IPS DF 4.7 (cell line): ENCODE measurements around the gene DTD1.

Source experiments
- DNase-seq: peaks from one replicate; pipeline ENCODE4 v3.0.0-alpha.2; 2013; ENCODE audit warnings: low spot score; ENCODE audit errors: extremely low read depth

Gene DTD1

GRCh38 chr20:18587665-18588573 lies at the start of gene DTD1:
Gene DTD1, plus strand, starts transcription at chr20:18588054. Its CDS starts 19 bp downstream, at chr20:18588073.
- no peak for DNase-seq

- DNase-seq: no peak
These were observed 46.1 kb upstream of the DTD1 start for GRCh38 chr20:18541741-18542140.

- no peak for DNase-seq
These were observed 44.6 kb upstream of the DTD1 start for GRCh38 chr20:18543216-18543615.

- DNase-seq: no peak
These were observed 43.9 kb upstream of the DTD1 start for GRCh38 chr20:18543932-18544331.

- DNase-seq: no peak
These were observed 42.3 kb upstream of the DTD1 start for GRCh38 chr20:18545566-18545965.

DNA sequence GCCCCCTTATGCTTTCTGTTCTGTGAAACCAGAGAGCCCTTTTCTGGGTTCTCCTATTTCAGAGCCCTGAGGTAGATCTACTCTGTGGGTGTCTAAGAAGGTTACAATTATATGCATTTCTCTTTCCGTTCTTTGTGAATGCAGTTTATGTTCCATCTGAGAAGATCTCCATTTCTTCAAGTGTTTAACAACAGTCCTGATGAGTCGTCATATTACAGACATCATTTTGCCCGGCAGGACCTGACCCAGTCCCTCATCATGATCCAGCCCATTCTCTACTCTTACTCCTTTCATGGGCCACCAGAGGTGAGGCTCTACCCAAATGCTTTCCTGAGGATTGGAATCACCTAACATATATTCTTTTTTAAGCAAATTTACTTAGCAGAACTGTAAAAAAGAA lies 39.4 kb upstream of the DTD1 start:
- DNase-seq: no peak

- DNase-seq: no peak
These were observed 34.1 kb upstream of the DTD1 start for GRCh38 chr20:18553746-18554145.

DNA sequence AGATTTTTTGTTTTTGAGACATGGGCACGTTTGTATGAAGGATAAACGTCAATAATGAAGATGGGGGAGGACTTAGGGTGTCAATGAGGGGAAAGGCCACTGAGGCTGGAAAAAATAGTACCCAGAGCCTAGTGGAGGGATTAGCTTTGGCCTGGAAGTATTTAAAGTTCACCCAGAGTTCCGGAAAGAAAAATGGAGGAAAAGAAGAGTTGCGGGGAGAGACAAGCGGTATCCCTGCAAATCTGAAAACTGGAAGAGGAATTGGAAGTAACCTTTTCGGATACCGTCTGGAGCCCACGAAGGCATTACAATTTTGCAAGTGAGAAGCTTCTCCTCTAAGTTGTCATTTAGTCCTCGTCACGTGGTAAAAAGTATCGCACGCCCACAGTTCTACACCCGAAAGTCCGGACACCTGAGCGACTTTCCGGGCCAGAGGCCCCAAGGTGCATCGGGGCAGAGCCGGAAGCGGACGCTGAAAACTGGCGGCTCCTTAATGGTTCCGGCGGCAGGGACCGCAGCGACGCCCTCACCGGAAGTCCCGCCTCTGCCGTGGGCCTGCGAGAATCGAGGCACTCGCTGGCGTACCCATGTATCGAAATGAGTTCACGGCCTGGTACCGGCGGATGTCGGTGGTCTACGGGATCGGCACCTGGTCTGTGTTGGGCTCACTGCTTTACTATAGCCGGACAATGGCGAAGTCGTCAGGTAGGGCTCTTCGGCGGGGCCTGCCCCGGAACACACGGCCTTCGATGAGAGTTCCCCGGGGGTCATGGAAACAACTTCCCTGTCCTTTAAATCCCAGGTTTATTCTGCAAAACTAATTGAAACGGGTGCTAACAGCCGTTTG lies 20.7 kb upstream of the DTD1 start, which contains the start of gene SMIM26:
Gene SMIM26, plus strand, starts transcription at position 541 of the 847 bp plus-strand sequence. Its CDS starts 47 bp downstream, at position 588.
- peak; percentile 71 for DNase-seq

DNA sequence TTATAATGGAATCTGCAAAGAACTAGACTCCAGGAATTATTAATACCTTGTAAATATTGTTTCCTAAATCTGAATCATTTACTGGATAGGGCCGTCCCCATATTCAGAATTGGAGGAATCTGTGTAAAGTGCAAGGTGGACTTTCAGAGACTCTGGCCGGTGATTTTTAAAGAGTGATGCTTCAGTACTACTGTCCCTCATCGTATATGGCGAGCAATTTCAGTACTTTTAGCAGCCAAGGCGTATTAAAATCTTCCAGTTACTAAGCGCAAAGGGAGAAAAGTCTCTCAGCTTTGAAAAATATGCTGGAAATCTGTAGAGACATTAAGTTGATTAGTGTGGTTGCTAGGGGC lies 20.1 kb upstream of the DTD1 start:
- no peak for DNase-seq

DNA sequence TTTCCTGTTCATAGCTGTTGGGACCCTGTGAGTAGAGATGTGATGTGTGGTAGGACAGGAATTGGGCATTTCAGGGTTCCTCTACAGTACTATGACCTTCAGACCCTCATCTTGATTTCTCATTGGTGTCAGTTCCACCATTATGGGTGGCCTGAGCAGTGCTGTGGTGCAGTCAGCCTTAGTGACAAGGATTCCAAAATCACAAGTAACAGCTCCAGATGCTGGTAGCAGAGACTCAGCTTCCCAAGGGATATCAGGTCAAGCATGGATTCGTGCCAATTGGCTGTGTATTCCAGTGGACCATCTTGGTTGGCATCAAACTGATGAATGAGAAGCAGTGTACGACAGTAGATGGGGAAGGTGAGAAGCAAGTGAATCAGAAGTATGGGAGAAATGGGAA lies 16.8 kb upstream of the DTD1 start:
- DNase-seq: no peak

GRCh38 chr20:18571578-18571977 lies 16.3 kb upstream of the DTD1 start:
- no peak for DNase-seq

- DNase-seq: no peak
These were observed 9.9 kb upstream of the DTD1 start for GRCh38 chr20:18577942-18578341.

DNA sequence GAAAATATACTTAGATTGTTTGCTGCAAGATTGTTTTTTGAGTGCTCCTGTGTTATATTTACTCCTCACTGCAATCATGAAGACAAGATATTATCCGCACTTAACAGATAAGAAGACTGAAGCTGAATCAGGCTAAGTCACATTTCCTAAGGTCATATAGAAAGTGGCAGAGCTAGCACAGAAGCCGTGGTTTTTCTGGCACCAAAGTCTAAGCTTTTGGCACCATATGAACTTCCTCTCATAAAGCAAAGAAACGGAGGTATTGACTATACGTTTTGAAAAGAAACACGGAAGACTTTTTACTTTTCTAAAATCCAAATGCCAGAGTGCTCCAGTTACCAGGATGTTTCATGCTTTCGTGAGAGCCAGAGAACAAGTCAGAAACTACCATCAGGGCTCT lies 9.3 kb upstream of the DTD1 start:
- no peak for DNase-seq

DNA sequence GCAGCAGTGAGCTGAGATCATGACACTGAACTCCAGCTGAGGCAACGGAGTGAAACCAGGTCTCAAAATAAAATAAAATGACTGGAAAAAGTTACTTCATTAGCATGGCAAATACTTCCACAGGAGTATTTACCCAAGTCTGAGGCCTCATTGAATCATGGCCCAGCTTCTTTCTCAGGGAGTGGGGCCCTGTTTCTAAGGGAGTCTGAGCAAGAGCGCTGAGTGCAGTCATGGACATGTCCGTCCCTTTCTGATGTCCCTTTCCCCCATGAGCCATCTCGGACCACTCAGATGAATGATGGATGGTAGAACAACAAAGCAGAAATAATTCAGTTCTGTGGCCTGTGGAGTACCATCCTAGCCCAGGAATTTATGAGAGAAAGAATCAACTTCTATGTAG lies 7.8 kb upstream of the DTD1 start:
- DNase-seq: no peak

GRCh38 chr20:18585134-18585533 lies 2.7 kb upstream of the DTD1 start:
- peak; percentile 60 for DNase-seq

DNA sequence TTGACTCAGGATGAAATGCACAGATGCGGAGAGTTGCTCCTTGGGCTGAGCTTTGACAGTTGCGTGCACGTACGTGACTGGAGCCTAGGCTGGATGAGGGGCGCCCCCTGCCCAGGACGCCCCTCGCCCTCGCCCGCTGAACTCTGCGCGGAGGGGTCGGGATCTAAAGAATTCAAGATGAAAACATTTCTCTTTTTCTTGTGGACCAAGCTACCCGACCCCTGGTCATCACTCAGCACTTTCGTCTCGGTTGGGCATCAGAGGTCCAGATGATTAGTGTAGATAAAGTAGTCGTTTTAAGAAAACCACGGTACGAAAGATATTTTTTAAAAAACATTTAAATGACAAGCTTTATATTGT lies 700 bp downstream of the DTD1 start:
- no peak for DNase-seq

- no peak for DNase-seq
These were observed 2.3 kb downstream of the DTD1 start for GRCh38 chr20:18589941-18590674.

DNA sequence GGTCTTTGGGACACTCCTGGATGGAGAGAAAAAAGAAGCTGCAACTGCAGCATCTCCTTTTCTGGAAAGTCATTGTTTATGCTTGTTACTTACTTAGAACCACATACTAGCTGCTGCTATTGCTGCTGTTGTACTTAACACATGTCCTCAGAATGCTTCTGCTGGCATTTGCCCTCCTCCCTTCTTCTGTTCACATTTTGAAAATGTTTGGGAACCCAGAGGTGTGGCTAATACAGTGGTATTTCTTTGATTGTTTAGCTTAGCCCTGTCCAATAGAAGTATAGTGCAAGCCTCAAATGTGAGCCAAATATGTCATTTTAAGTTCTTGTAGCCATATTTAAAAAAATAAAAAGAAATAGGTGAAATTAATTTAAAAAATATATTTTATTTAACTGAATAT lies 8.4 kb downstream of the DTD1 start:
- DNase-seq: no peak

GRCh38 chr20:18609741-18610140 lies 21.9 kb downstream of the DTD1 start:
- DNase-seq: no peak

DNA sequence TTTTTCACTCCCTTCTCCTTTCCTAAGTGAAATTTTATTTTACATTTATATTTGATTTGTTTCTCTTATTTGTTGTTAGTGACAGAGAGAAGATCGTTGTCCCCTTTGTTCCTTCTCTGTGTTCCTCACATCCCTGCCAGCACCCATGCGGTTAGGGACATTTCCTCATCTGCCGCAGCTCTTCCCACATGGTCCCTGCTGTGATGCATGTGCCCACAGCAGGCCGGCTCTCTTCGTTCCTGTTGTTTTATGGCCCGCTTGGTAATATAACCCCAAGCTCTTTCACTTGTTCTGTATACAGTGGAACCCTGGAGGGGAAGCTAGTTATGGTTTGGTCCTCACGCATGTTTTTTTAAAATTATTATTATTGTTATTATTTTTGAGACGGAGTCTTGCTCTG lies 23.6 kb downstream of the DTD1 start:
- DNase-seq: no peak

DNA sequence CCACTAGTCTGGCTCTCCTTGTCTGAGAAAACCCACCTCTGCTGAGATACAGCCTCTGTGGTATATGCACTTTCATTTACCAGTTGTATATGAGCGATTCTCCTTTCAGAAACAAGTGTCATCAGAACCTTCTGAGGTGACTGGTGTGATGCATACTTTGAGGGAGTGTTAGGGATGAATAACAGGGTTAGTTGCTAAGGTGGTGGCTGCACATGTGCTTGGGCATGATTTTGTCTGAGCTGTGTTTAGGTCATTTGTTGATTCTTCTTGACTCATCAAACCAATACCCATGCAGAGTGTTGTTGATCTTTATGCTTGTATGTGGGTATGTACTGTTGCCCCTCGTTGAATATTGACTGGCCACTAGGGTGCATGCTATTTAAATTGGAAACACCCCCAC lies 25.7 kb downstream of the DTD1 start:
- no peak for DNase-seq

GRCh38 chr20:18614244-18614643 lies 26.4 kb downstream of the DTD1 start:
- DNase-seq: no peak
